Peyer's patch (tissue), 4 donors: ENCODE results near the gene IRF1. TPM values are rescaled to one million over a fixed set of nuclear protein-coding genes. Genes with fewer than 3 reads are reported as not detected.
A peak's percentile ranks its signal among the peaks of the same experiment; 100 is the strongest.
"Not testable (repeated sequence)": the region's sequence is repeated elsewhere in the genome, so short reads cannot be mapped to it uniquely, and the experiment has no call there.

ENCODE experiments used
- DNase-seq, 3 donors: peaks; one replicate each; pipeline ENCODE4 v3.0.0-alpha.2; 2017 to 2019
- H3K27ac ChIP-seq, 4 donors: fragments of 200-600 bp; sonication (generic); one replicate each; pipeline ENCODE4 v1.5.1; 2016 to 2019
- H3K27me3 ChIP-seq, 2 donors: fragments of 200-600 bp; sonication (generic); one replicate each; pipeline ENCODE4 v1.5.1; 2019
- H3K36me3 ChIP-seq, 3 donors: fragments of 200-600 bp; sonication (generic); one replicate each; pipeline ENCODE4 v1.5.1; 2016 to 2019
- H3K4me1 ChIP-seq, 4 donors: fragments of 200-600 bp; sonication (generic); one replicate each; pipeline ENCODE4 v1.5.1; 2016 to 2019
- H3K4me3 ChIP-seq, 4 donors: fragments of 200-600 bp; sonication (generic); 1 replicate in 3 of 4; 2 replicates in 1 of 4; pipeline ENCODE4 v1.5.1; 2016 to 2019; ENCODE audit warnings: mild to moderate bottlenecking in 1 of 4
- H3K9me3 ChIP-seq, 4 donors: fragments of 200-600 bp; sonication (generic); one replicate each; pipeline ENCODE4 v1.5.1; 2016 to 2019; ENCODE audit warnings: mild to moderate bottlenecking in 1 of 4
- CTCF ChIP-seq, 6 experiments: fragments of 450-650 bp in 4 of 6; fragments of 200-600 bp in 2 of 6; sonication (generic) in 1 of 6; IDR thresholded peaks; one replicate each; pipeline ENCODE4 v1.5.1; 2017 to 2019; ENCODE audit warnings: antibody characterized with exemption in 6 of 6, mild to moderate bottlenecking in 3 of 6, moderate library complexity in 1 of 6
- POLR2A ChIP-seq, 2 donors: fragments of 450-650 bp; IDR thresholded peaks; one replicate each; pipeline ENCODE4 v1.5.1; 2017; ENCODE audit warnings: antibody characterized with exemption in 2 of 2, mild to moderate bottlenecking in 2 of 2, moderate library complexity in 2 of 2
- total RNA-seq, 4 donors: library from RNA; depleted of rRNA; stranded (reverse); fragments of >200 nt; gene quantifications; one replicate each; pipeline ENCODE4 v1.1.0, GENCODE V29; 2016

Gene IRF1
- total RNA-seq, 4 donors from 2014 or later: 92.7 to 152 (median 122) TPM

GRCh38 chr5:132528021-132528420, 37.4 kb upstream of the IRF1 start:
- TF ChIP-seq CTCF (IDR thresholded peaks at IDR 0.05) (no peak), POLR2A (IDR thresholded peaks at IDR 0.05) (no peak)
- Histone ChIP-seq H3K4me3 (no peak overlapping the region), H3K27ac (no peak overlapping the region), H3K4me1 (peaks cover 0 to 11% (median 4%) of the 10 kb centered on the region in 4 donors), H3K9me3 (no peaks in the 10 kb centered on the region), H3K36me3 (no peaks in the 10 kb centered on the region), H3K27me3 (no peaks in the 10 kb centered on the region)
- no peak for DNase-seq

- TF ChIP-seq CTCF (IDR thresholded peaks at IDR 0.05): no peak
- no peak for TF ChIP-seq POLR2A (IDR thresholded peaks at IDR 0.05)
- Histone ChIP-seq H3K9me3 (no peaks in the 10 kb centered on the region), H3K4me3 (no peak overlapping the region), H3K4me1 (peaks cover 0 to 11% (median 4%) of the 10 kb centered on the region in 4 donors), H3K27ac (no peak overlapping the region), H3K36me3 (no peaks in the 10 kb centered on the region), H3K27me3 (no peaks in the 10 kb centered on the region)
- DNase-seq: no peak
Measured at GRCh38 chr5:132526974-132527564, 36.5 kb upstream of the IRF1 start.

- H3K36me3 ChIP-seq: no peaks in the 10 kb centered on the region
- no peaks in the 10 kb centered on the region for H3K9me3 ChIP-seq
- no peaks in the 10 kb centered on the region for H3K27me3 ChIP-seq
- peaks cover 0 to 11% (median 4%) of the 10 kb centered on the region in 4 donors for H3K4me1 ChIP-seq
- DNase-seq: peak in 2 of 3 donors; percentile 54 to 60
- no peak for TF ChIP-seq POLR2A (IDR thresholded peaks at IDR 0.05)
- TF ChIP-seq CTCF (IDR thresholded peaks at IDR 0.05): peak; percentile 79 to 89 (median 84)
- H3K27ac ChIP-seq: no peak overlapping the region
- H3K4me3 ChIP-seq: no peak overlapping the region
Measured at GRCh38 chr5:132526290-132526973, 35.9 kb upstream of the IRF1 start.

DNA sequence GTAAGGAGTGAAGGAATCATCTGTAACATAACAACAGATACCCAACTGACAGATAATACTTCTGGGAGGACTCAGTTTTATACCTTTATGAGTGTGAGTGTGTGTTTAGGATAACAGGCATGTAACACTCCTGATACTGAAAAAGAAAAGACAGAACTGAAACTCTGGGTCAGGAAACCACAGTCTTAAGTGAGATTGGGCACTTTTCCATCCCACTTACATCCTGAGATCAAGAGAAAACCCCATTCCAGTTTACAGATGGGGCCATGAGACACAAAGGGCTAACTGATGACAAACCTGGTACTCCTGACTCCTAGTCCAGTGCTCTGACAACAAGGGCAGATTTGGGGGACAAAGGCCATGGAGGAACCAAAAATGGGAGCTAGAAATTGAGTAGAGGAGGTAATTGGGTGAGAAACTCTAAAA, 34.7 kb upstream of the IRF1 start:
- Histone ChIP-seq H3K27ac (no peak overlapping the region), H3K27me3 (no peaks in the 10 kb centered on the region), H3K4me3 (no peak overlapping the region), H3K4me1 (peaks cover 0 to 11% (median 4%) of the 10 kb centered on the region in 4 donors), H3K9me3 (no peaks in the 10 kb centered on the region), H3K36me3 (no peaks in the 10 kb centered on the region)
- DNase-seq: no peak
- TF ChIP-seq CTCF (IDR thresholded peaks at IDR 0.05) (no peak), POLR2A (IDR thresholded peaks at IDR 0.05) (no peak)

DNA sequence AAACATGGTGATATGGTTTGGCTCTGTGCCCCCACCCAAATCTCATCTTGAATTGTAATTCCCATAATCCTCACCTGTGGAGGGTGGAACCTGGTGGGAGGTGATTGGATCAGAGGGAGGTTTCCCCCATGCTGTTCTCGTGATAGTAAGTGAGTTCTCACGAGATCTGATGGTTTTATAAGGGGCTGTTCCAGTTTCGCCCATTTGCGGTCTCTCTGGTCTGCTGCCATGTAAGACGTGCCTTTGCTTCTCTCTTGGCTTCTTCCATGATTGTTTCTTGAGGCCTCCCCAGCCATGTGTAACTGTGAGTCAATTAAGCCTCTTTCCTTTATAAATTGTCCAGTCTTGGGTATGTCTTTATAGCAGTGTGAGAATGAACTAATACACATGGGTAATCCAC, 34.3 kb upstream of the IRF1 start:
- H3K4me3 ChIP-seq, H3K27me3 ChIP-seq, H3K27ac ChIP-seq, H3K9me3 ChIP-seq, H3K36me3 ChIP-seq, DNase-seq: not testable (repeated sequence)
- peaks cover 0 to 11% (median 4%) of the 10 kb centered on the region in 4 donors for H3K4me1 ChIP-seq

- H3K27ac ChIP-seq, H3K4me3 ChIP-seq, H3K9me3 ChIP-seq, H3K36me3 ChIP-seq, H3K27me3 ChIP-seq, DNase-seq: not testable (repeated sequence)
- peaks cover 0 to 11% (median 4%) of the 10 kb centered on the region in 4 donors for H3K4me1 ChIP-seq
Measured at GRCh38 chr5:132522067-132522466, 31.5 kb upstream of the IRF1 start.

GRCh38 chr5:132513618-132514336, 23.2 kb upstream of the IRF1 start:
- not testable (repeated sequence) for DNase-seq, H3K27me3 ChIP-seq, H3K9me3 ChIP-seq, H3K4me3 ChIP-seq, H3K27ac ChIP-seq, H3K36me3 ChIP-seq, H3K4me1 ChIP-seq
